IMR-90 (cell line): ENCODE measurements around the gene CNKSR3. TPM values are rescaled to one million over a fixed set of nuclear protein-coding genes. Genes with fewer than 3 reads are reported as not detected.

Experiments used
- ATAC-seq: fragments of 200-7000 bp; cut with Tn5 transposase; 2 replicates; pipeline ENCODE4 v1.9.1; 2020; ENCODE audit warnings: low read depth, mild to moderate bottlenecking, moderate library complexity
- BruUV-seq: library from RNA; stranded (reverse); fragments of 400-500 nt; replicated peaks from 2 replicates; lab custom pipeline; 2021; lab: Mats Ljungman, UMichigan
- CTCF ChIA-PET: fragments of 300-600 bp; formaldehyde crosslinking; extraction: SDS; loops from one replicate; lab custom pipeline; 2021; ENCODE audit warnings: antibody characterized with exemption; lab: Yijun Ruan, JAX
- POLR2A ChIA-PET: fragments of 300-600 bp; sonication (Branson Sonifier 250); formaldehyde crosslinking; loops from one replicate; lab custom pipeline; 2022; ENCODE audit warnings: antibody characterized with exemption; ENCODE audit not compliant: unreplicated experiment; lab: Charles Lee
- DNase-seq: peaks from one replicate; pipeline ENCODE4 v3.0.0; 2013
- H2AFZ ChIP-seq: replicated peaks from 2 replicates; pipeline ENCODE3; 2013; ENCODE audit warnings: low read length, mild to moderate bottlenecking; ENCODE audit not compliant: poor library complexity
- H2AK5ac ChIP-seq: 2 replicates; pipeline ENCODE4 v1.6.1; 2013; ENCODE audit warnings: low read depth, low read length, inconsistent platforms
- H2AK9ac ChIP-seq: replicated peaks from 2 replicates; pipeline ENCODE3; 2013; ENCODE audit warnings: mild to moderate bottlenecking, low read depth, low read length, moderate library complexity; ENCODE audit not compliant: poor library complexity
- H2BK120ac ChIP-seq: 2 replicates; pipeline ENCODE4 v1.6.1; 2013; ENCODE audit warnings: low read depth, low read length, inconsistent platforms
- H2BK15ac ChIP-seq: 3 replicates; pipeline ENCODE4 v1.6.1; 2013; ENCODE audit warnings: low read depth, low read length, inconsistent platforms
- H2BK20ac ChIP-seq: 2 replicates; pipeline ENCODE4 v1.6.1; 2013; ENCODE audit warnings: low read depth, mild to moderate bottlenecking, inconsistent platforms, low read length, moderate library complexity
- H2BK5ac ChIP-seq: 2 replicates; pipeline ENCODE4 v1.6.1; 2013; ENCODE audit warnings: mild to moderate bottlenecking, low read depth, low read length, inconsistent platforms; ENCODE audit not compliant: poor library complexity, severe bottlenecking
- H3K14ac ChIP-seq: replicated peaks from 2 replicates; pipeline ENCODE4 v1.6.1; 2013; ENCODE audit warnings: low read depth, low read length, inconsistent platforms
- H3K18ac ChIP-seq: 2 replicates; pipeline ENCODE4 v1.6.1; 2013; ENCODE audit warnings: low read depth, low read length, control low read depth
- H3K23ac ChIP-seq: 2 replicates; pipeline ENCODE4 v1.6.1; 2013; ENCODE audit warnings: low read depth, low read length, inconsistent platforms
- H3K27ac ChIP-seq: 2 replicates; pipeline ENCODE4 v1.5.1; 2013; ENCODE audit warnings: mild to moderate bottlenecking, control low read depth, low read length; ENCODE audit not compliant: insufficient read depth
- H3K27me3 ChIP-seq: 2 replicates; pipeline ENCODE4 v1.6.1; 2013; ENCODE audit warnings: low read length; ENCODE audit not compliant: control insufficient read depth, insufficient read depth
- H3K36me3 ChIP-seq: 2 replicates; pipeline ENCODE4 v1.6.1; 2013; ENCODE audit warnings: low read length, mixed read lengths; ENCODE audit not compliant: control insufficient read depth, insufficient read depth
- H3K4ac ChIP-seq: 2 replicates; pipeline ENCODE4 v1.6.1; 2013; ENCODE audit warnings: low read depth, low read length, inconsistent platforms
- H3K4me1 ChIP-seq: 2 replicates; pipeline ENCODE4 v1.6.1; 2013; ENCODE audit warnings: low read length, mixed read lengths; ENCODE audit not compliant: control insufficient read depth, insufficient read depth
- H3K4me2 ChIP-seq: 2 replicates; pipeline ENCODE4 v1.6.1; 2013; ENCODE audit warnings: low read depth, mild to moderate bottlenecking, control low read depth, low read length, moderate library complexity
- H3K4me3 ChIP-seq: 2 replicates; pipeline ENCODE4 v1.5.1; 2013; ENCODE audit warnings: low read depth, mild to moderate bottlenecking, control low read depth, low read length, moderate library complexity; ENCODE audit not compliant: insufficient read depth
- H3K56ac ChIP-seq: 2 replicates; pipeline ENCODE4 v1.6.1; 2013; ENCODE audit warnings: low read length, inconsistent platforms; ENCODE audit not compliant: insufficient read depth; ENCODE audit errors: extremely low read depth
- H3K79me1 ChIP-seq, 2 experiments: 2 replicates each; pipeline ENCODE4 v1.6.1; 2013; ENCODE audit warnings: low read length in 2 of 2, inconsistent platforms in 1 of 2, low read depth in 1 of 2
- H3K9ac ChIP-seq: 2 replicates; pipeline ENCODE4 v1.6.1; 2013; ENCODE audit warnings: low read depth, low read length, control low read depth
- H3K9me1 ChIP-seq: 2 replicates; pipeline ENCODE4 v1.6.1; 2013; ENCODE audit warnings: low read length, inconsistent platforms; ENCODE audit not compliant: insufficient read depth
- H3K9me3 ChIP-seq: 2 replicates; pipeline ENCODE4 v1.6.1; 2013; ENCODE audit warnings: low read length; ENCODE audit not compliant: control insufficient read depth, insufficient read depth
- H4K20me1 ChIP-seq: 2 replicates; pipeline ENCODE4 v1.6.1; 2013; ENCODE audit warnings: low read length, inconsistent platforms; ENCODE audit not compliant: insufficient read depth
- H4K5ac ChIP-seq: 2 replicates; pipeline ENCODE4 v1.6.1; 2013; ENCODE audit warnings: mild to moderate bottlenecking, low read depth, low read length, control low read depth
- H4K8ac ChIP-seq, 2 experiments: 2 replicates each; pipeline ENCODE4 v1.6.1; 2013; ENCODE audit warnings: low read depth in 2 of 2, low read length in 2 of 2, control low read depth in 1 of 2, inconsistent platforms in 1 of 2
- H4K91ac ChIP-seq: 2 replicates; pipeline ENCODE4 v1.6.1; 2013; ENCODE audit warnings: low read depth, low read length, inconsistent platforms; ENCODE audit not compliant: insufficient read depth
- CHD1 ChIP-seq: IDR thresholded peaks from 2 replicates; pipeline ENCODE4 v1.6.1; 2012; ENCODE audit warnings: low read depth, low read length, improper control_type of control experiment
- FOS ChIP-seq: fragments of 150-350 bp; IDR thresholded peaks from 2 replicates; pipeline ENCODE4 v1.6.1; 2016; ENCODE audit warnings: low read depth, low read length
- WGBS, 2 experiments: methylation state at CpG; one replicate each; pipeline versions ENCODE4 v1.1.5 to v1.1.7; 2013; ENCODE audit warnings: missing lambda C conversion rate in 2 of 2; ENCODE audit not compliant: insufficient read length in 1 of 2; ENCODE audit errors: extremely low coverage in 2 of 2; 5-methylcytosine and 5-hydroxymethylcytosine counted together
- dilution Hi-C: fragments of 300-500 bp; cut with HindIII; formaldehyde crosslinking; loops from one replicate; pipeline ENCODE4 v1.14.3; 2018; ENCODE audit warnings: low sequenced_read_pairs; ENCODE audit not compliant: unreplicated experiment
- in situ Hi-C: fragments of 300-500 bp; cut with MboI; formaldehyde crosslinking; loops from 3 replicates; pipeline ENCODE4 v1.14.3; 2019; ENCODE audit warnings: low sequenced_read_pairs, inconsistent platforms, mixed read lengths
- intact Hi-C: fragments of 100-400 bp; cut with micrococcal nuclease; formaldehyde crosslinking; loops from 2 replicates; pipeline ENCODE4 v1.10.0; 2022
- polyA plus RNA-seq, 3 experiments: library from polyadenylated mRNA; depleted of rRNA; stranded (reverse); fragments of >200 nt; gene quantifications; 2 replicates each; pipeline ENCODE4 v1.2.3, GENCODE V29; 2012; ENCODE audit warnings: low replicate concordance in 1 of 3
- total RNA-seq: library from RNA; depleted of rRNA; stranded (reverse); fragments of >200 nt; gene quantifications from 2 replicates; pipeline ENCODE4 v1.2.3, GENCODE V29; 2012
- TF ChIP-seq, protein P1 (sequence below): conservative IDR thresholded peaks from 2 replicates; pipeline ENCODE4 v1.5.1; 2012; ENCODE audit warnings: mild to moderate bottlenecking, low read depth, low read length, improper control_type of control experiment

CNKSR3 gene
- total and polyA plus RNA-seq, 2 of the 4 experiments (the other 2 are of a cell fraction), result 6.7 to 15.8 TPM

- Histone ChIP-seq H3K9me3 (no peaks in the 10 kb centered on the region), H3K18ac (no peak overlapping the region), H3K27me3 (no peaks in the 10 kb centered on the region), H4K20me1 (no peaks in the 10 kb centered on the region), H4K5ac (no peak overlapping the region), H2BK20ac (no peak overlapping the region), H4K91ac (no peak overlapping the region), H3K23ac (no peak overlapping the region), H3K56ac (no peak overlapping the region), H2AK5ac (no peak overlapping the region), H3K9ac (no peak overlapping the region), H3K4me2 (no peak overlapping the region), H3K4ac (no peak overlapping the region), H3K27ac (no peak overlapping the region), H2BK15ac (no peak overlapping the region), H2AFZ (no peak overlapping the region), H2BK120ac (no peak overlapping the region), H3K79me1 (no peaks in the 10 kb centered on the region), H2AK9ac (no peak overlapping the region), H3K36me3 (no peaks in the 10 kb centered on the region), H4K8ac (no peak overlapping the region), H3K4me3 (no peak overlapping the region), H3K14ac (no peak overlapping the region), H3K9me1 (no peaks in the 10 kb centered on the region), H2BK5ac (no peak overlapping the region), H3K4me1 (peaks cover 4% of the 10 kb centered on the region)
- WGBS, 2 experiments, result 84% methylated on average over 6 of the region's 15 CpGs; no CpG with 5 or more reads in 1 of the 2 experiments
- TF ChIP-seq FOS (no peak), CHD1 (no peak)
- TF ChIP-seq, protein P1, sequence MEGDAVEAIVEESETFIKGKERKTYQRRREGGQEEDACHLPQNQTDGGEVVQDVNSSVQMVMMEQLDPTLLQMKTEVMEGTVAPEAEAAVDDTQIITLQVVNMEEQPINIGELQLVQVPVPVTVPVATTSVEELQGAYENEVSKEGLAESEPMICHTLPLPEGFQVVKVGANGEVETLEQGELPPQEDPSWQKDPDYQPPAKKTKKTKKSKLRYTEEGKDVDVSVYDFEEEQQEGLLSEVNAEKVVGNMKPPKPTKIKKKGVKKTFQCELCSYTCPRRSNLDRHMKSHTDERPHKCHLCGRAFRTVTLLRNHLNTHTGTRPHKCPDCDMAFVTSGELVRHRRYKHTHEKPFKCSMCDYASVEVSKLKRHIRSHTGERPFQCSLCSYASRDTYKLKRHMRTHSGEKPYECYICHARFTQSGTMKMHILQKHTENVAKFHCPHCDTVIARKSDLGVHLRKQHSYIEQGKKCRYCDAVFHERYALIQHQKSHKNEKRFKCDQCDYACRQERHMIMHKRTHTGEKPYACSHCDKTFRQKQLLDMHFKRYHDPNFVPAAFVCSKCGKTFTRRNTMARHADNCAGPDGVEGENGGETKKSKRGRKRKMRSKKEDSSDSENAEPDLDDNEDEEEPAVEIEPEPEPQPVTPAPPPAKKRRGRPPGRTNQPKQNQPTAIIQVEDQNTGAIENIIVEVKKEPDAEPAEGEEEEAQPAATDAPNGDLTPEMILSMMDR, result no peak
- ChIA-PET CTCF (no interaction called here), POLR2A (interaction anchor here (0.7 kb wide), 1 partner anchor 20 kb away, joined by 5 read pairs; no protein-coding TSS in a partner anchor)
- DNase-seq, result no peak
- in situ Hi-C loops, result no loop called here
- no peak for ATAC-seq
- dilution Hi-C loops, result loop anchor here (25.0 kb wide), 1 partner anchor 191 kb away; no protein-coding TSS in a partner anchor
- no TSS peak for BruUV-seq
- intact Hi-C loops, result no loop called here
Measured at GRCh38 chr6:154352898-154353585, 157.4 kb downstream of the CNKSR3 start.
